ENCODE measurements around the gene INSIG2. TPM values are rescaled to one million over a fixed set of nuclear protein-coding genes. Genes with fewer than 3 reads are reported as not detected.

Gene INSIG2
- polyA plus RNA-seq, 1 of the 3 experiments (the other 2 are of a cell fraction), result 8.7 TPM

DNA sequence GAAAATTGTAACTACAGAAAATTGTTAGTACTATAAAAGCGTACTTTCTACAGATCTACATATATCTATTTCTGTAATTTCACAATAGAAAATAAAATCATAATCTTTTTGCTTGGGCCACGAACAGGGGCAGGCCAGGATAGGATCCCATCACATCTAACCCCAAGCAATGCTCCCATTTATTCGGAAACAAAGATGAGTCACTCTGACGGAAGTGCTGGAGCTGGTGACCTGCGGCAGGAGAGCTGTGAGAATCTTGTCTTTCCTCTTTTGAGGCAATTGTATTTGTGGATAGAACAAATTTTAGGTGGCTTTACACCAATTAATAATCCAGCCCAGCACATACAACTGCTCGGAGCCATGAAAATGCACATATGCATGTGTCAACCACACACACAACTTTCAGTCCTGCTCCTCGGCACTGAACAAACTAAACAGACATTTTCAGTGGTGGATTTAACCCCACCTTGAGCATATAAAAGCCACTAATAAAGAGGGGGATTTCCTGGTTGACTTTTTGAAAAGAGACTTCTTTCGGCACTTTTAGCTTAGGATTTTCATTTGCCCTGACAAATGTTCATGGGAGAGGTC is 22.3 kb upstream of the INSIG2 start:
- ChIA-PET POLR2A (no interaction called here), CTCF (interaction anchor here (1.4 to 2.0 kb wide), 2 partner anchors 13 to 19 kb away, joined by 3 to 9 read pairs; no protein-coding TSS in a partner anchor)
- Histone ChIP-seq H3K9ac (no peak overlapping the region), H3K79me2 (ENCODE audit: insufficient read depth) (no peaks in the 10 kb centered on the region), H4K20me1 (ENCODE audit: insufficient read depth) (no peaks in the 10 kb centered on the region), H3K27ac (ENCODE audit: low read depth in 2 of 2, low read length in 1 of 2) (no peak overlapping the region), H3F3A (replicated peaks; ENCODE audit: insufficient read depth) (no peaks in the 10 kb centered on the region), H3K9me3 (no peaks in the 10 kb centered on the region), H3K36me3 (replicated peaks in 1 of 2; ENCODE audit: control insufficient read depth in 1 of 2, insufficient read depth in 2 of 2, low read length in 1 of 2) (no peaks in the 10 kb centered on the region), H3K4me3 (ENCODE audit: low read depth in 2 of 2, low read length in 1 of 2) (no peak overlapping the region), H3K9me2 (no peaks in the 10 kb centered on the region), H2AFZ (ENCODE audit: low read depth) (no peak overlapping the region), H3K4me1 (ENCODE audit: control insufficient read depth in 1 of 2, insufficient read depth in 2 of 2, low read depth in 1 of 2, low read length in 1 of 2) (no peaks in the 10 kb centered on the region; a peak in 1 of 4 replicates), H3K4me2 (no peak overlapping the region), H3K27me3 (ENCODE audit: insufficient read depth) (peaks cover 5% of the 10 kb centered on the region; the same call in 1 of the 2 replicates)
- 59% methylated on average over 8 of the region's 8 CpGs for WGBS (ENCODE audit: low lambda C conversion rate)
- TF ChIP-seq, protein P1, sequence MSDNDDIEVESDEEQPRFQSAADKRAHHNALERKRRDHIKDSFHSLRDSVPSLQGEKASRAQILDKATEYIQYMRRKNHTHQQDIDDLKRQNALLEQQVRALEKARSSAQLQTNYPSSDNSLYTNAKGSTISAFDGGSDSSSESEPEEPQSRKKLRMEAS (IDR thresholded peaks at IDR 0.05; ENCODE audit: low read depth), result no peak
- TF ChIP-seq NRF1 (IDR thresholded peaks at IDR 0.05; ENCODE audit: low read depth, low read length), result no peak
- no peak for TF ChIP-seq RFX5 (IDR thresholded peaks at IDR 0.05; ENCODE audit: low read length)
- TF ChIP-seq, protein P2, sequence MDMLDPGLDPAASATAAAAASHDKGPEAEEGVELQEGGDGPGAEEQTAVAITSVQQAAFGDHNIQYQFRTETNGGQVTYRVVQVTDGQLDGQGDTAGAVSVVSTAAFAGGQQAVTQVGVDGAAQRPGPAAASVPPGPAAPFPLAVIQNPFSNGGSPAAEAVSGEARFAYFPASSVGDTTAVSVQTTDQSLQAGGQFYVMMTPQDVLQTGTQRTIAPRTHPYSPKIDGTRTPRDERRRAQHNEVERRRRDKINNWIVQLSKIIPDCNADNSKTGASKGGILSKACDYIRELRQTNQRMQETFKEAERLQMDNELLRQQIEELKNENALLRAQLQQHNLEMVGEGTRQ (IDR thresholded peaks at IDR 0.05; ENCODE audit: borderline replicate concordance, low read depth, low read length), result no peak
- TF ChIP-seq FOSL2 (IDR thresholded peaks at IDR 0.05; ENCODE audit: borderline replicate concordance, low read depth), result no peak
- TF ChIP-seq POLR2AphosphoS5 (IDR thresholded peaks at IDR 0.05; ENCODE audit: low read depth, low read length), result no peak
- TF ChIP-seq SIN3A (IDR thresholded peaks at IDR 0.05; ENCODE audit: borderline replicate concordance, low read depth, low read length), result no peak
- TF ChIP-seq TAF1 (IDR thresholded peaks at IDR 0.05; ENCODE audit: borderline replicate concordance, low read depth, low read length), result no peak
- TF ChIP-seq, protein P3, sequence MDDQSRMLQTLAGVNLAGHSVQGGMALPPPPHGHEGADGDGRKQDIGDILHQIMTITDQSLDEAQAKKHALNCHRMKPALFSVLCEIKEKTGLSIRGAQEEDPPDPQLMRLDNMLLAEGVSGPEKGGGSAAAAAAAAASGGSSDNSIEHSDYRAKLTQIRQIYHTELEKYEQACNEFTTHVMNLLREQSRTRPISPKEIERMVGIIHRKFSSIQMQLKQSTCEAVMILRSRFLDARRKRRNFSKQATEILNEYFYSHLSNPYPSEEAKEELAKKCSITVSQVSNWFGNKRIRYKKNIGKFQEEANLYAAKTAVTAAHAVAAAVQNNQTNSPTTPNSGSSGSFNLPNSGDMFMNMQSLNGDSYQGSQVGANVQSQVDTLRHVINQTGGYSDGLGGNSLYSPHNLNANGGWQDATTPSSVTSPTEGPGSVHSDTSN (IDR thresholded peaks at IDR 0.05), result no peak
- TF ChIP-seq ELF1 (IDR thresholded peaks at IDR 0.05), result no peak
- TF ChIP-seq, protein P4, sequence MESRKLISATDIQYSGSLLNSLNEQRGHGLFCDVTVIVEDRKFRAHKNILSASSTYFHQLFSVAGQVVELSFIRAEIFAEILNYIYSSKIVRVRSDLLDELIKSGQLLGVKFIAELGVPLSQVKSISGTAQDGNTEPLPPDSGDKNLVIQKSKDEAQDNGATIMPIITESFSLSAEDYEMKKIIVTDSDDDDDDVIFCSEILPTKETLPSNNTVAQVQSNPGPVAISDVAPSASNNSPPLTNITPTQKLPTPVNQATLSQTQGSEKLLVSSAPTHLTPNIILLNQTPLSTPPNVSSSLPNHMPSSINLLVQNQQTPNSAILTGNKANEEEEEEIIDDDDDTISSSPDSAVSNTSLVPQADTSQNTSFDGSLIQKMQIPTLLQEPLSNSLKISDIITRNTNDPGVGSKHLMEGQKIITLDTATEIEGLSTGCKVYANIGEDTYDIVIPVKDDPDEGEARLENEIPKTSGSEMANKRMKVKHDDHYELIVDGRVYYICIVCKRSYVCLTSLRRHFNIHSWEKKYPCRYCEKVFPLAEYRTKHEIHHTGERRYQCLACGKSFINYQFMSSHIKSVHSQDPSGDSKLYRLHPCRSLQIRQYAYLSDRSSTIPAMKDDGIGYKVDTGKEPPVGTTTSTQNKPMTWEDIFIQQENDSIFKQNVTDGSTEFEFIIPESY (IDR thresholded peaks at IDR 0.05; ENCODE audit: borderline replicate concordance, low read depth), result no peak
- TF ChIP-seq GATA2 (CRISPR knock-in tag; IDR thresholded peaks at IDR 0.05), result no peak
- no peak for TF ChIP-seq EZH2phosphoT487 (IDR thresholded peaks at IDR 0.05; ENCODE audit: borderline replicate concordance, low read depth)
- TF ChIP-seq, protein P5, sequence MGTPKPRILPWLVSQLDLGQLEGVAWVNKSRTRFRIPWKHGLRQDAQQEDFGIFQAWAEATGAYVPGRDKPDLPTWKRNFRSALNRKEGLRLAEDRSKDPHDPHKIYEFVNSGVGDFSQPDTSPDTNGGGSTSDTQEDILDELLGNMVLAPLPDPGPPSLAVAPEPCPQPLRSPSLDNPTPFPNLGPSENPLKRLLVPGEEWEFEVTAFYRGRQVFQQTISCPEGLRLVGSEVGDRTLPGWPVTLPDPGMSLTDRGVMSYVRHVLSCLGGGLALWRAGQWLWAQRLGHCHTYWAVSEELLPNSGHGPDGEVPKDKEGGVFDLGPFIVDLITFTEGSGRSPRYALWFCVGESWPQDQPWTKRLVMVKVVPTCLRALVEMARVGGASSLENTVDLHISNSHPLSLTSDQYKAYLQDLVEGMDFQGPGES (IDR thresholded peaks at IDR 0.05; ENCODE audit: low read depth, low read length), result no peak
- TF ChIP-seq MXI1 (IDR thresholded peaks at IDR 0.05; ENCODE audit: low read depth, low read length), result no peak
- no peak for DNase-seq
